SHP77 (cell line): ENCODE data around the gene CERS3.

Source experiments
- DNase-seq, 2 experiments: peaks; one replicate each; lab custom pipeline; 2025; lab: John Stamatoyannopoulos, UW

Gene CERS3

DNA sequence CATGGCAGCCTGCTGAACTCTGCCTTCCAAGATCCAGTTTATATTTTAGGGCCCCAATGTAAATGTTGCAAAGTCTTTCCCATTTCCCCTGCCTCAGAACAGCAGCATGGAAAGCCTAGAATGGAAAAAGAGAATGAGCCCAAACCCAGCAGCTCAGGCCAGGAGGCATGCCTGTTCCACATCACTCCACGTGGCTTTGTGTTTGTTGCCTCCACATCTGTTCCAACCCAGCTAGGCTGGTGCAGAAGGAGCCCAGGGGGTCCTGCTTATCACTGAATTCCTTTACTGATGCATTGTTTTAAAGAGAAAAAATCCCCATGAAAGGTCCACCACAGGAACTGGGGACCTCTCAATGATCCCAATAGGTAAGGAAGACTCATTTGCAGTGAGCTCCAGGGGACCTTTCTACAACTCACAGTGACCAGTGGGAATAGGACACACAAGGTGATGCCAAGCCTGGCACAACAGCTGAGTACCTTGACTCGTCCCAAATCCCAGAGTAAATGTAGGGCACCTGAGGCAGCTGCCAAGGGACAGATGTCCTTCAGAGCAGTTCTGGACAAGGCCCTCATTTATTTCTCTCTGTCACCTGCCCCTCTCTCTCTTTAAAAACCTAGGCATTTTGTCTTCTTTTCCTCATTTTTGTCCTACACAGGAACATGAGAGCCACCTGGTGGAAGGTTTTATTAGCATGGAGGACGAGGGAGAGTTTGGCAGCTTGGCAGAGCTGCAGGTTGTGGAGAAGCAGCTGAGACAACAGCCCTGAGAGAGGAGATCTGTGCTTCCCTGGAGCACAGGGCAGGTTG, 145.2 kb downstream of the CERS3 start:
- peak; percentile 60 to 79 for DNase-seq

GRCh38 chr15:100373942-100374341, 154.8 kb downstream of the CERS3 start:
- no peak for DNase-seq

DNA sequence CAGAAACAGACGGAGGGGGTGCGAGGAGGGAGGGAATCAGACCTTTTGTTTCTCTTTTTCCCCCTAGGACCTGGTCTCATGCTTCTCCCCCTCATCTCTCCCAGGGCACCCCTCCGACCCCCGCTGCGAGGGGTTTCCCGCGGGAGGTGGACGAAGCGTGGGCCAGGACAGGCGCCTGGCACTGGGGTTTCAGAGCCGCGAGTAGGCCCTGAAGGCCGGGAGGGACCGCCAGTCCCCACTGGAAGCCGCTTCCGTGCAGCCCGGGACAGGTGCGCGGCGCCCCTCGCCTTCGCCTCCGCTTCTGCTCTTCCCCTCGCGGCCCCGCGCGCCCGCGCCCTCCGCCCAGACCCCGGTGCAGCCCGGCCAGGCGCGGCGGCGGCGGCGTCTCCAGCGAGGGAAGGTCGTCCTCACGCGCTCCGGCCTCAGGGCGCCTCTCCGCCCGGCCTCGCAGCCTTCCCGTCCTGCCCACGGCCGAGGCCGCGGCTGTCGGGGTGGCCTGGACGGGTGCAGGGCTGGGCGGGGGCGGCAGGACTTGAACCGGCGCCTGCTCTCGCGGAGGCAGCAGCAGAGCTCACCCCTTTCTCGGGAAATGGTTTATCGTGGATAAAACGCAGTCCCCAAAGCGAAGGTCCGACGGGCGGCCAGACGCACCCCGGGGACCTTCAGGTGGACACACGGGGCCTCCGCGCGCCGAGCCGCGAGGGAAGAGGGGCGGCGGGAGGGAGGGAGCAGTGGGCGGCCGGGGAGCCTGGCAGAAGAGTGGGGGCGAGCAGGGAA, 155.4 kb downstream of the CERS3 start:
- DNase-seq: no peak

DNA sequence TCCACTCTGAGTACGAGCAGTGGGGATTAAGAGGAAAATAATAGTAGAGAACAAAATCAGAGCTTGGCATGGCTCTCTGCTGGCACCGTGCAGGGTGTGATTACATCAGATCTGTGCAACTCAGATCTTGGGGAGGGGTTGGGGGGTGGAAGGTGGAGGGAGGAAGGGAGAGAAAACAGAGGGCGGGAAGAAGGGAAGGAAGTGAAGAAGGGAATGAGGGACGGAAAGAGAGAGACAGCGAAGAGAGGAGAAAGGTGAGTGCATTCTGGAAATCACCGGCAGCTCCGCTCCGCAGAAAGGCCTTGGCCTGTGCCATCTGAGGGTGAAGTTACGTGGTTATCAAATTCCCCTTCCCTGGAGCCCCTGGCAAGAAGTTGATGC, 156.0 kb downstream of the CERS3 start:
- no peak for DNase-seq

DNA sequence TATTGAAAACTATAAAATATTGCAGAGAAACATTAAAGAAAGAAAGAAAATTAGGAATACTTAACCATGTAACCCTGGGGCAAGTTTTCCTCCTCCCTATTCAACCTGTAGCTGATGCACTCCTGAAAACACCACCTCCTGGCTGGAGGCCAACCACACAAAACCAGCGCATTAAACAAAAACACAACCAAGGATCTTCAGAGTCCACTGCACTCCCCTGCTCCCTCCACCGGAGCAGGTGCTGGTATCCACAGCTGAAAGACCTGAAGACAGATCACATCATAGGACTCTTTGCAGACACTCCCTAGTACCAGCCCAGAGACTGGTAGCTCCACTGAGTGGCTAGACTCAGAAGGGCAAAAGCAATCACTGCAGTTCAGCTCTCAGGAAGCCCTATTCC, 173.4 kb downstream of the CERS3 start:
- peak in 1 of 2 experiments; percentile 37 for DNase-seq

DNA sequence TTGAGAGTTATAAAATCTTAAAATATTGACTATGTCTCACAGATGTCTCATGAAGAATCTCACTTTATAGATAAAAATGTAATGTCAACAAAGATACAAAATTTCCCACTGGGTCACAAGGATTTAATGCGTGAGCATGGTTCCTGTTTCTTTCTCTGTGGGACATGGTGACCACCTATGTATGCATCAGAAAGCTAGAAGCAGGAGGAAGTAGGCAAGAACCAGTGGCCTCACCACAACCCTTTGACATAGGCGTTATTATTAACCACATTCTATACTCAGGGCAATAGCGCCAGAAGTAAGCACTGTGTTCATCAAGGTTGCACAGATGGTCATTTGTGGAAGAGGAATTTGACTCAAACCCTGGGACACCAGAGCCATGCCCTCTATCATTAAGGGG, 175.3 kb downstream of the CERS3 start:
- no peak for DNase-seq

DNA sequence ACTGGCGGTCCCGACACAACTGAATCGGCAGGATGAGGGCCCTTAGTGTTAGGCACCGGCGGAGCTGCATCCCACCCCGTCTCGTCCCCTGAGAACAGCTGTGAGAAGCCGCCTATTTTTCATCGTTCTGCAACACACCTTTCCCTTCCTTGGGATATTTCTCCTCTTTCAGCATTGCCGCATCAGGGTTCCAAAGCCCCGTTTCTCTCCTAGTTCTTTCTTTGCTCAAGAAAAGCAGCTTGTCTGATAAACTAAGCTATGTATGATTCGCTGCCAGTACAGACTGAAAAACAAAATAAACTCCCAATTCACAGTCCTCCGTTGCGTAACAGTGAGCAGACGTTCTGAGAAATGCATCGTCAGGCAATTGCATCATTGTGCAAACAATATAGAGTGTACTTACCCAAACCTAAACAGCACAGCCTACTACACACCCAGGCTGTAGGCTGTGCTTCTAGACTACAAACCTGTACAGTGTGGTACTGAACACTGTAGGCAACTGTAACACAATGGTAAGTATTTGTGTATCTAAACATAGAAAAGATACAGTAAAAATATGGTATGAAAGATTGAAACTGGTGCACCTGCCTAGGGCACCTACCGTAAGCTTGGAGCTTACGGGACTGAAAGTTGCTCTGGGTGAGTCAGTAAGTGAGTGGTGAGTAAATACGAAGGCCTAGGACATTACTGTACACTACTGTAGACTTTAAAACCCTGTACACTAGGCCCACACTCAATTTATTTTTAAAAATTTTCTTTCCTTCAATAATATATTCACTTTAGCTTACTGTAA, 178.1 kb downstream of the CERS3 start:
- DNase-seq: peak; percentile 44 to 68
